ENCODE results near the gene GNAQ. TPM values are rescaled to one million over a fixed set of nuclear protein-coding genes. Genes with fewer than 3 reads are reported as not detected.

GNAQ gene
- total RNA-seq = 29.9 and 31.2 TPM in 2 replicates

DNA sequence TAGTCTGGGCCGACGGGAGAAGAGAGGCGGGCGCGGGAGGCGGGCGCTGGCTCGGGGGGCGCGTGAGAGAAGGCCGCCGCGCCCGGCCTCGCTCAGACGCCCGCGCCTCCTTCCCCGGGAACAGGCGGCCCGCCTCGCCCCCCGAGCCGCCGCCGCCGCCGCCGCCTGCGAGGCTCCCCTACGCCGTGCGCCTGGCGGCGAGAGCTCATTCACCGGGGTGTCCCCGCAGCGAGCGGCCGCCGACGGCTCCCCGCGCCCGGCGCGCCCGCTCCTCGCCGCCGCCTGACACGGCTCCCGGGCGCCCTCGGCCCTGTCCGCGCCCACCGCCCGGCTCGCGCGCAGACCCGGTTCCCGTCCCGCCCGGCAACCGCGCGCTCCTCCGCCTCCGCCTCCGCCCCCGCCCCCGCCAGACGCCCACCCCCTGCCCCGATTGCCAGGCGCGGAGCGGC lies at the start of gene GNAQ:
Gene GNAQ (minus strand): TSS at position 368 of the 449 bp plus-strand sequence. CDS start 576 bp downstream, outside the sequence.

Other genes starting within 250 kb of the GNAQ start
- gene CEP78, start 204.3 kb upstream of the GNAQ start, total RNA-seq = 17.5 and 19.0 TPM in 2 replicates